Measurements from ENCODE around the gene FGF14.

DNA sequence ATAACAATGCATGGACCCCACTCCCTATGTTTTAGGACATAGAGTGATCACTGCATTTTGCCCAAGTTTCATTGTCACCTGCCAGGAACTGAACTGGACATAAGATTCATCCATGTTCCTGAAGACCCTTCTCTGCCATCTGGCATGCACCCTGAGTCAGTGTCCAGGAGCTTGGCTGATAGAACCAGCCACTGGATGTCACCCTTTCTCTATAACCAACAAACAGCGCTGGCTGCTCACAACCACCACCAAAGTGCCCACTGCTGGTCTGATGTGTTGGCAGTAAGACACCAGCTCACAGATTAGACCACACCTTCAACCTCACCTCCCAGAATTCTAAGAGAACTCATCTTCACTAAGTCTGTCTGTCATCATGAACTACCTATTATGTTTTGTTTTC, 616.0 kb downstream of the FGF14 start:
- TF ChIP-seq, protein P1, sequence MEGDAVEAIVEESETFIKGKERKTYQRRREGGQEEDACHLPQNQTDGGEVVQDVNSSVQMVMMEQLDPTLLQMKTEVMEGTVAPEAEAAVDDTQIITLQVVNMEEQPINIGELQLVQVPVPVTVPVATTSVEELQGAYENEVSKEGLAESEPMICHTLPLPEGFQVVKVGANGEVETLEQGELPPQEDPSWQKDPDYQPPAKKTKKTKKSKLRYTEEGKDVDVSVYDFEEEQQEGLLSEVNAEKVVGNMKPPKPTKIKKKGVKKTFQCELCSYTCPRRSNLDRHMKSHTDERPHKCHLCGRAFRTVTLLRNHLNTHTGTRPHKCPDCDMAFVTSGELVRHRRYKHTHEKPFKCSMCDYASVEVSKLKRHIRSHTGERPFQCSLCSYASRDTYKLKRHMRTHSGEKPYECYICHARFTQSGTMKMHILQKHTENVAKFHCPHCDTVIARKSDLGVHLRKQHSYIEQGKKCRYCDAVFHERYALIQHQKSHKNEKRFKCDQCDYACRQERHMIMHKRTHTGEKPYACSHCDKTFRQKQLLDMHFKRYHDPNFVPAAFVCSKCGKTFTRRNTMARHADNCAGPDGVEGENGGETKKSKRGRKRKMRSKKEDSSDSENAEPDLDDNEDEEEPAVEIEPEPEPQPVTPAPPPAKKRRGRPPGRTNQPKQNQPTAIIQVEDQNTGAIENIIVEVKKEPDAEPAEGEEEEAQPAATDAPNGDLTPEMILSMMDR (IDR thresholded peaks at IDR 0.05; ENCODE audit: poor library complexity), result peak; percentile 33
- TF ChIP-seq EZH2 (IDR thresholded peaks at IDR 0.05; ENCODE audit: borderline replicate concordance) (no peak), EZH2phosphoT487 (IDR thresholded peaks at IDR 0.05; ENCODE audit: low read depth, severe bottlenecking, unreplicated experiment) (no peak)
